ENCODE measurements around the gene INIP.
"Not testable (repeated sequence)": the region's sequence is repeated elsewhere in the genome, so short reads cannot be mapped to it uniquely, and the experiment has no call there.

INIP gene

GRCh38 chr9:112734892-112735291 is 17.0 kb upstream of the INIP start:
- no peak for DNase-seq (ENCODE audit: low read depth)

- no peak for DNase-seq (ENCODE audit: low read depth)
Measured at GRCh38 chr9:112731971-112732370, 14.1 kb upstream of the INIP start.

- DNase-seq (ENCODE audit: low read depth) = no peak
Measured at GRCh38 chr9:112728401-112728800, 10.5 kb upstream of the INIP start.

- DNase-seq (ENCODE audit: low read depth) = no peak
Measured at GRCh38 chr9:112726428-112726827, 8.5 kb upstream of the INIP start.

DNA sequence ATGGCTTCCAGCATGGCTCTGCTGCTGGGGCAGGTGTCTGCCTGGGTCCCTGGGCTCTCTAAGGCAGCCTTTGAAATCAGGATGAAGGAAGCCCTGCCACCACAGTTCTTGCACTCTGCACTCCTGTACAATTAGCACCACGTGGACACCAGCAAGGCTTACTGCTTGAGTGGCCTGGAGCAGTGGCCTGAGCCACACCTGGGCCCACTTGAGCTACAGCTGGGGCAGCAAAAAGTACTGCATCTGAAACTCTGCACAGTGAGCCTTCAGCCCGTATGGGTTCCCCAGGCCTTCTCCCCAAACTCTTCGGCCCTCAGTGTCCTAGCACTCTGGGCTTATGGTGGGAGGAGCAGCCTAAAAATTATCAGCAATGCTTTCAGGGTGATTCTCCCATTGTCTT is 8.0 kb upstream of the INIP start:
- DNase-seq (ENCODE audit: low read depth) = no peak

GRCh38 chr9:112722749-112723148 is 4.8 kb upstream of the INIP start:
- DNase-seq (ENCODE audit: low read depth) = not testable (repeated sequence)

DNA sequence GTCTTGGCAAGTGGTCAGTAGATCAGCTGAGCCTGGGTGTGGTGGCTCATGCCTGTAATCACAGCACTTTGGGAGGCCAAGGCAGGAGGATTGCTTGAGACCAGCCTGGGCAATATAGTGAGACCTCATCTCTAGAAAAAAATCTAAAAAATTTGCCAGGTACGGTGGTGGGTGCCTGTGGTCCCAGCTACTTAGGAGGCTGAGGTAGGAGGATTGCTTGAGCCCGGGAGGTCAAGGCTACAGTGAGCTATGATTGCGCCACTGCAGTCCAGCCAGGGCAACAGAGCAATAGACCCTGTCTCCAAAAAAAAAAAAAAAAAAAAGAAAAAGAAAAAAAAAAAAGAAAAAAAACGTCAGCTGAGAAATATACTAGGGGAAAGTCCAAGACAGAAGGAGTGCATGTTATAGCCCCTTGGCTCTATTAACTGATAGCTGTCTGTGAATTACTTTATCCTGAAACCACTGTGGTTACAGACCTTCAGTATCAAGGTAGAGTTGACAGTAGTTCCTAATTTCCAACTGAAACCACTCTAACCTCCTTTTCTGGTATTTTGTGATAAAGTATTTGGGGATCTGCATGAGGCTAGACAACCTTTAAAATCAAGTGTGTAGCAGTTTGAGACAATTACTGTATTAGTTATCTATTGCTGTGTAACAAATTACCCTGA is 2.3 kb upstream of the INIP start:
- no peak for DNase-seq (ENCODE audit: low read depth)

DNA sequence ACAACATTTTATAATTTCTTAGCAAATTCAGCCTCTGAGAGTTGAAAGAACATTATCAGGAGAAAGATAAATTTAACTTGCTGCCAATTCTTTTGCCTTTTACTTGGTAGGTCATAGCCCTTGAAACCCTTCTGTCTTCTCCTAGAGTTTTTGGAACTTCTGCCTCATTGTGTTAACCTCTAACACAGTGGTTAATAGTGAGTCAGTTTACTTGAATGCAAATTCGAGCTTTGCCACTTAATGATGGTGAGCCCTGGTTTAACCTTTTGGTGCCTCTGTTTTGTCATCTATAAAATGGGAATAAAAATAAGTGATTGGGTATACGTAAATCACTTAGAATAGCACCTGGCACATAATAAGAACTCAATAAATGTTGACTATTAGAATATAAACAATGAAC is 1.8 kb upstream of the INIP start:
- no peak for DNase-seq (ENCODE audit: low read depth)

- no peak for DNase-seq (ENCODE audit: low read depth)
Measured at GRCh38 chr9:112719241-112719691, 1.3 kb upstream of the INIP start.

- no peak for DNase-seq (ENCODE audit: low read depth)
Measured at GRCh38 chr9:112712678-112713077, 5.2 kb downstream of the INIP start.

DNA sequence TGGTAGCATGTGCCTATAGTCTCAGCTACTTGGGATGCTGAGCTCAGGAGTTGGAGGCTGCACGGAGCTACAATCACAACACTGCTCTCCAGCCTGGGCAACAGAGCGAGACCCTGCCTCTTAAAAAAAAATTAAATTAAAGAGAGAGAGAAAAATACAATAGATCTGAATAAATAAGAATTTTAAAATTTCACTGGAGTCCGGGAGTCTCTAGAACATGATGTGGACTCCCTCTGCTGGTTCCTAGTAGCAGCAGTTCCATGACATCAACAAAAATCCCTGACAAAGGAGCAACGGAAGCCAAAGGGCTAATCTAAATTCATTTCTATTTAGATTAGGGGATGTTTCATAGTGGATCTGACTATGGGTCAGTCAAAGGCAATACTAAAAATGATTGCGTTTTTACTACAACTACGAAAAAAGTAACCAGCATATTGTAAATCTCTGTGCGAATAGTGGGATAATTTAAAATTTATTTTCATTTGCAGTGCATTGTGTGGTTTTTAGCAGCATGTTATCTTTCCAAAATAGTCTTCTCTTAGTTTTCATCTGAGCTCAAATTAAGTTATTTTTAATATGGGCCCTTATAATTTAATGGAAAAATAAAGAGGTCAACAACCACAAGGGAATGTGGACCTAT is 6.7 kb downstream of the INIP start:
- DNase-seq (ENCODE audit: low read depth) = no peak

DNA sequence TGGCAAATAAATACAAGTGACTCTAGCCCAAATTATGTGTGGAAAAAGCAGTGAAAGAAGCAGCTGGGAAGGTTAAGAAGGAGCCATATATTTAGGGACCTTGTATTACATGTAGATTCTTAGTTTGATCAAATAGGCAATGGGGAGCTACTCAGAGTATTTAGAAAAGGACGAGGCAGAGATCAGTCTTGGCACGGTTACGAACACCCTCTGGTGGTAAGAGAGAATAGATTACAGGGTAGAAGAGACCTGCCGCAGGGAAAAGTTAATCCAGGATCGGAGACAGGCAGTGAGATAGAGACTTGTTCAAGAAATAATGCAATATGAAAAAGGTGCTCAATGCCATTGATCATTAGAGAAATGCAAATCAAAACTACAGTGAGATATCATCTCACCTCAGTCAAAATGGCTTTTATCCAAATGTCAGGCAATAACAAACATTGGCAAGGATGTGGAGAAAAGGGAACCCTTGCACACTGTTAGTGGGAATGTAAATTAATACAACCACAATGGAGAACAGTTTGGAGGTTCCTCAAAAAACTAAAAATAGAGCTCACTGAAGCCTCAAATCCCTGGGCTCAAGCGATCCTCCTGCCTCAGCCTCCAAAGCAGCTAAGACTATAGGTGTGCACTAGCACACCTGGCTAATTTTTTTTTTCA is 12.0 kb downstream of the INIP start:
- no peak for DNase-seq (ENCODE audit: low read depth)

GRCh38 chr9:112703304-112703703 is 14.6 kb downstream of the INIP start:
- no peak for DNase-seq (ENCODE audit: low read depth)

- no peak for DNase-seq (ENCODE audit: low read depth)
Measured at GRCh38 chr9:112700085-112700484, 17.8 kb downstream of the INIP start.

DNA sequence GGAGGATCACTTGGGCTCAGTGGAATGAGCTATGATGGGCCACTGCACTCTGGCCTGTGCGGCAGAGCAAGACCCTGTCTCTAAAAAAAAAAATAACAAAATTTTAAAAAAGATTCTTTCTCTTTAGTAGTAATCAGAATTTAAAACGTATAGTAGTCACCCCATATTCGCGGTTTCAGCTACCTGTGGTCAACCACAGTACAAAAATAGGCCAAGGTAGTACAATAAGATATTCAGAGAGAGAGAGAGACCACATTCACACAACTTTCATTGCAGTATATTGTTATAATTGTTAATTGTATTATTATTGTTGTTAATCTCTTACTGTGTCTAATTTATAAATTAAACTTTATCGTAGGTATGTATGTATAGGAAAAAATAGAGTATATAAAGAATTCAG is 18.7 kb downstream of the INIP start:
- DNase-seq (ENCODE audit: low read depth) = no peak

DNA sequence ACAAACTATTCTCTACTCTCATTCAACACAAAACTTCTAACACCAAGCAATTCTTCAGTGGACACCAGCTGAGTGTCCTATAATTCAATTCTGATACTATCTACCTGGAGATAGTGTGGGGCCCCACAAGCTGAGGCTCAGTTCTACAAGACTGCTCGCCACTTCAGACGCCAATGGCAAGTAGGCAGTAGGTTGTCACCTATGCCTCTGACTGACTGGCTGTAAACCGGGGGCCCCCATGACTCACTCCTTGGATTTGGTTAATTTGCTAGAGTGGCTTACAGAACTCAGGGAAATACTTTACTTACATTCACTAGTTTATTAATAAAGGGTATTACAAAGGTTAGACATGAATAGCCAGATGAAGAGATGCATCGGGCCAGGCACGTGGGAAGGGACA is 21.5 kb downstream of the INIP start:
- no peak for DNase-seq (ENCODE audit: low read depth)

DNA sequence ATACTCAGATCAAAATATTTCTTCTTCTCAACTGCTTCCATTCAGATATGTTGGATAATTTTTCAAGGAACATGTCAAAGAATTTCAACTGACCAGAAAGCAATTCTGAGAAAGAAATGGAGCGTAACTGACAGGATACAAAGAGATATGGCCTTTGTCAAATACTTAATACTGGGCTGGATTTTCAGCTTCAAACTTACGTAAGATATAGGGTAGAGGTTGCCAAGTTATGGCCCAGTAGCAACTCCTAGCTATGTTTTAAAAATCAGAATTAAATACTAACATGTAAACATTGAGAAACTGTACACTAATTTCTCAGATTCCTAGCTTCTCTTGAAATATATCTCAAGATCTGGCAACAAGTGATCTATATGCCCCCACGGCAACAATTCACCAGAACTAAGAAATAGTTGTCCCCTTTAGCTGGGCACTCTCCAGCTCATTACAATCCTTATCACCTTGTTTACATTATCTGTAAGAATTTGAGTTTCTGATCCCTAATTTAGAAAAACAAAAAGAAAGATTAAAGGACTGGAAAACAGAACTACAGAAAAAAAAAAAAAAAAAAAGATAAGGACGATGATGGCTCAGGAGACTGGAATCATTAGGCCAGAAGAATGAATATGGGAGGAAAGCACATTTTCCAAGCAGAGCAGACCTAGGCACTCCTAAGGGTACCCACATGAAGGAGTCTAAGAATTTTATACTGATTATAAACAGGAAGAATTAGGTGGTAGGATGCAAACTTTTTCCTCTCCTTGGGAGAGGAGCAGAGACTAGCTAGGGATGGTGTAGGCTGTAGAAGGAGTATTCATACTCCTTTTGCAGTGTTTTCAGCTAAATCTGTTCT is 23.0 kb downstream of the INIP start:
- no peak for DNase-seq (ENCODE audit: low read depth)

- DNase-seq (ENCODE audit: low read depth) = no peak
Measured at GRCh38 chr9:112689161-112689740, 28.7 kb downstream of the INIP start.

- DNase-seq (ENCODE audit: low read depth) = no peak
Measured at GRCh38 chr9:112680731-112681402, 37.0 kb downstream of the INIP start.

- no peak for DNase-seq (ENCODE audit: low read depth)
Measured at GRCh38 chr9:112677040-112677439, 40.9 kb downstream of the INIP start.

- DNase-seq (ENCODE audit: low read depth) = not testable (repeated sequence)
Measured at GRCh38 chr9:112673221-112673620, 44.7 kb downstream of the INIP start.
